ENCODE measurements around the gene ORC1.

DNA sequence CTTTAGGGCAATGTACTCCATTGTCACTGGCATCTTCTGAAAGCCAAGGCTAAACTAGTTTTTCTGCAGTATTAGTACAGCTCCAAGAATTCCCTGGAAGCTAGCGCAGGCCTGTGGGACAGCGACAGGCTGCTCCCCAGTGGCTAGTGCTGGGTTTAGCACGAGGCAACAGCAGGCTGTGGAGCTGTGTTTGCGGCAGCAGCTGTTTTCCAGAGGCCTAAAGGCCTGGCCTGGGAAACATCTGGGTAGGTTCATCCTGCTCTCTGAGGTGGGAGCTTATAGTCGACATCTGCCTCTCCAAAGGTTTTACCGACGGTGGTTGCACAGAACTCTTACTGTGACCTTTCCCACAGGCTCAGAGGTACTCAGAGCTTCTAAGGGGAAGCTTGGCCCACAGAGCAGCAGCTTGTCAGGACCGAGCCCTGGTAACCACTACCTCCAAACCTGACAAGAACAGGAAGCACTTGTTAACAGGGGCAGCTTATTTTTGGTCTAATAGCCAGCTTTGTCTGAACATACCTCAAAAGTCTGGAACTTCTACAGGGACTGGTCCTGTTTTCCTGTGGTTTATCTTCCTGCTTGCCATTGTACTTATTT lies 55.4 kb downstream of the ORC1 start:
- TF ChIP-seq, protein P1, sequence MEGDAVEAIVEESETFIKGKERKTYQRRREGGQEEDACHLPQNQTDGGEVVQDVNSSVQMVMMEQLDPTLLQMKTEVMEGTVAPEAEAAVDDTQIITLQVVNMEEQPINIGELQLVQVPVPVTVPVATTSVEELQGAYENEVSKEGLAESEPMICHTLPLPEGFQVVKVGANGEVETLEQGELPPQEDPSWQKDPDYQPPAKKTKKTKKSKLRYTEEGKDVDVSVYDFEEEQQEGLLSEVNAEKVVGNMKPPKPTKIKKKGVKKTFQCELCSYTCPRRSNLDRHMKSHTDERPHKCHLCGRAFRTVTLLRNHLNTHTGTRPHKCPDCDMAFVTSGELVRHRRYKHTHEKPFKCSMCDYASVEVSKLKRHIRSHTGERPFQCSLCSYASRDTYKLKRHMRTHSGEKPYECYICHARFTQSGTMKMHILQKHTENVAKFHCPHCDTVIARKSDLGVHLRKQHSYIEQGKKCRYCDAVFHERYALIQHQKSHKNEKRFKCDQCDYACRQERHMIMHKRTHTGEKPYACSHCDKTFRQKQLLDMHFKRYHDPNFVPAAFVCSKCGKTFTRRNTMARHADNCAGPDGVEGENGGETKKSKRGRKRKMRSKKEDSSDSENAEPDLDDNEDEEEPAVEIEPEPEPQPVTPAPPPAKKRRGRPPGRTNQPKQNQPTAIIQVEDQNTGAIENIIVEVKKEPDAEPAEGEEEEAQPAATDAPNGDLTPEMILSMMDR (IDR thresholded peaks at IDR 0.05), result peak in 2 of 4 experiments; percentile 20 to 24
- TF ChIP-seq POLR2A (IDR thresholded peaks at IDR 0.05) (no peak), POLR2AphosphoS5 (IDR thresholded peaks at IDR 0.05) (no peak)
